B cell (primary cell): ENCODE measurements around the gene TRAPPC12.

Source experiments
- EZH2 ChIP-seq: IDR thresholded peaks from 2 replicates; pipeline ENCODE4 v1.6.1; 2012; ENCODE audit warnings: borderline replicate concordance, low read depth, mild to moderate bottlenecking, moderate library complexity, low read length; ENCODE audit not compliant: insufficient read depth, poor library complexity, severe bottlenecking
- TF ChIP-seq, protein P1 (sequence below): fragments of 200-600 bp; IDR thresholded peaks from one replicate; pipeline ENCODE4 v1.8.0; 2022; ENCODE audit warnings: antibody characterized with exemption, mild to moderate bottlenecking

DNA sequence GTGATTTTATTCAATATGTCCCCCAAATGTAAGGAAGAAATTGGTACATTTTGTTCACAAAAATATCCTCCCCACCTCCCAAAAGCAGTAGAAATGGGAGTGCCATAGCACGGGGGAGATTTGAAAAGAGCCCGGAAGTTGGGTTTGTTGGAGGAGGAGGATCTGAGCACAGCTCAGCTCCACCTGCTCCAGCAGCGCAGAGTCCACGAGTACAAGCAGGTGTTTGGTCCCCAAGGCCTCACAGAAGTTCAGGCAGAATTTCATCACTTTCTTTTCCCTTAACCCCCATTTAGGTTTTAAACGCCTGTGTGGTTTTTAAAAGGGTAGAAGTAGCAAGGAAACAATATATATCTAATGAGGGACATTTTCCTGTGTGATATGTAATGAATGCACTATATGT is 56.0 kb downstream of the TRAPPC12 start:
- TF ChIP-seq, protein P1, sequence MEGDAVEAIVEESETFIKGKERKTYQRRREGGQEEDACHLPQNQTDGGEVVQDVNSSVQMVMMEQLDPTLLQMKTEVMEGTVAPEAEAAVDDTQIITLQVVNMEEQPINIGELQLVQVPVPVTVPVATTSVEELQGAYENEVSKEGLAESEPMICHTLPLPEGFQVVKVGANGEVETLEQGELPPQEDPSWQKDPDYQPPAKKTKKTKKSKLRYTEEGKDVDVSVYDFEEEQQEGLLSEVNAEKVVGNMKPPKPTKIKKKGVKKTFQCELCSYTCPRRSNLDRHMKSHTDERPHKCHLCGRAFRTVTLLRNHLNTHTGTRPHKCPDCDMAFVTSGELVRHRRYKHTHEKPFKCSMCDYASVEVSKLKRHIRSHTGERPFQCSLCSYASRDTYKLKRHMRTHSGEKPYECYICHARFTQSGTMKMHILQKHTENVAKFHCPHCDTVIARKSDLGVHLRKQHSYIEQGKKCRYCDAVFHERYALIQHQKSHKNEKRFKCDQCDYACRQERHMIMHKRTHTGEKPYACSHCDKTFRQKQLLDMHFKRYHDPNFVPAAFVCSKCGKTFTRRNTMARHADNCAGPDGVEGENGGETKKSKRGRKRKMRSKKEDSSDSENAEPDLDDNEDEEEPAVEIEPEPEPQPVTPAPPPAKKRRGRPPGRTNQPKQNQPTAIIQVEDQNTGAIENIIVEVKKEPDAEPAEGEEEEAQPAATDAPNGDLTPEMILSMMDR, result no peak
- TF ChIP-seq EZH2, result no peak
